HL-60 (cell line): ENCODE data around the gene SRSF1.

Experiments used
- DNase-seq, 2 experiments: peaks; one replicate each; pipeline ENCODE4 v3.0.0-alpha.2; 2010 to 2020; ENCODE audit warnings: low read depth in 1 of 2, low spot score in 1 of 2
- H3K27ac ChIP-seq: fragments of 250-450 bp; sonication (Bioruptor Pico); replicated peaks from 2 replicates; pipeline ENCODE4 v1.5.1; 2020; ENCODE audit warnings: mild to moderate bottlenecking, moderate library complexity
- H3K27me3 ChIP-seq: fragments of 250-450 bp; sonication (Bioruptor Pico); 2 replicates; pipeline ENCODE4 v1.5.1; 2021; ENCODE audit warnings: mild to moderate bottlenecking, moderate library complexity; ENCODE audit not compliant: insufficient read depth, poor library complexity, severe bottlenecking
- H3K4me3 ChIP-seq: replicated peaks from 2 replicates; pipeline ENCODE4 v1.5.1; 2011; ENCODE audit warnings: mild to moderate bottlenecking, control low read depth, low read length; ENCODE audit not compliant: insufficient read depth
- GABPA ChIP-seq: IDR thresholded peaks from 2 replicates; pipeline ENCODE4 v1.6.1; 2012; ENCODE audit warnings: low read depth
- POLR2AphosphoS5 ChIP-seq: IDR thresholded peaks from 2 replicates; pipeline ENCODE4 v1.6.1; 2012; ENCODE audit warnings: low read depth
- SPI1 ChIP-seq: IDR thresholded peaks from 2 replicates; pipeline ENCODE4 v1.6.1; 2012; ENCODE audit warnings: low read depth, mild to moderate bottlenecking, borderline replicate concordance
- TF ChIP-seq, protein P1 (sequence below): IDR thresholded peaks from 2 replicates; pipeline ENCODE4 v1.6.1; 2012; ENCODE audit warnings: low read depth; ENCODE audit not compliant: insufficient replicate concordance
- TF ChIP-seq, protein P2 (sequence below): IDR thresholded peaks from one replicate; pipeline ENCODE4 v1.5.1; 2011; ENCODE audit warnings: low read length, control low read depth, inconsistent platforms; ENCODE audit not compliant: insufficient read depth

Gene SRSF1

DNA sequence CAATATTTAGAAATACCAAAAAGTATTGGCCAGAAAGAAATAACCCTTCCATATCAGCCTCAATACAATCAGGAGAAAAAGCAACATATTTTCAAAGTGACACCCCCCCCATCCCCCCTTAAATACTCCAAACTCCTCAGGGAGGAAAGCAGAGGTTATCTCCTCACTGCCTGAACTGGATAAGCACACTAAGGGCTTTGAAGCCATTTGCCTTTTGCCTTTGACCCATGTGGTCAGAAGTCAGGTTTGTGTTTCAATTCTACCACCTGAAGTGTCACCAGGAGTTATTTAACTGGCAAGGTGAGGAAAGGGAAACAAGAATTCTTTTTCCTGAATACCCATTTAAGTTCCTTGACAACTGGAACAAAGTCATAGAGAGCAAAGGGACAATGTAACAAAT is 15.5 kb downstream of the SRSF1 start:
- TF ChIP-seq, protein P1, sequence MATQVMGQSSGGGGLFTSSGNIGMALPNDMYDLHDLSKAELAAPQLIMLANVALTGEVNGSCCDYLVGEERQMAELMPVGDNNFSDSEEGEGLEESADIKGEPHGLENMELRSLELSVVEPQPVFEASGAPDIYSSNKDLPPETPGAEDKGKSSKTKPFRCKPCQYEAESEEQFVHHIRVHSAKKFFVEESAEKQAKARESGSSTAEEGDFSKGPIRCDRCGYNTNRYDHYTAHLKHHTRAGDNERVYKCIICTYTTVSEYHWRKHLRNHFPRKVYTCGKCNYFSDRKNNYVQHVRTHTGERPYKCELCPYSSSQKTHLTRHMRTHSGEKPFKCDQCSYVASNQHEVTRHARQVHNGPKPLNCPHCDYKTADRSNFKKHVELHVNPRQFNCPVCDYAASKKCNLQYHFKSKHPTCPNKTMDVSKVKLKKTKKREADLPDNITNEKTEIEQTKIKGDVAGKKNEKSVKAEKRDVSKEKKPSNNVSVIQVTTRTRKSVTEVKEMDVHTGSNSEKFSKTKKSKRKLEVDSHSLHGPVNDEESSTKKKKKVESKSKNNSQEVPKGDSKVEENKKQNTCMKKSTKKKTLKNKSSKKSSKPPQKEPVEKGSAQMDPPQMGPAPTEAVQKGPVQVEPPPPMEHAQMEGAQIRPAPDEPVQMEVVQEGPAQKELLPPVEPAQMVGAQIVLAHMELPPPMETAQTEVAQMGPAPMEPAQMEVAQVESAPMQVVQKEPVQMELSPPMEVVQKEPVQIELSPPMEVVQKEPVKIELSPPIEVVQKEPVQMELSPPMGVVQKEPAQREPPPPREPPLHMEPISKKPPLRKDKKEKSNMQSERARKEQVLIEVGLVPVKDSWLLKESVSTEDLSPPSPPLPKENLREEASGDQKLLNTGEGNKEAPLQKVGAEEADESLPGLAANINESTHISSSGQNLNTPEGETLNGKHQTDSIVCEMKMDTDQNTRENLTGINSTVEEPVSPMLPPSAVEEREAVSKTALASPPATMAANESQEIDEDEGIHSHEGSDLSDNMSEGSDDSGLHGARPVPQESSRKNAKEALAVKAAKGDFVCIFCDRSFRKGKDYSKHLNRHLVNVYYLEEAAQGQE, result no peak
- TF ChIP-seq POLR2AphosphoS5, result no peak
- TF ChIP-seq GABPA, result no peak
- no peak for TF ChIP-seq SPI1
- TF ChIP-seq, protein P2, sequence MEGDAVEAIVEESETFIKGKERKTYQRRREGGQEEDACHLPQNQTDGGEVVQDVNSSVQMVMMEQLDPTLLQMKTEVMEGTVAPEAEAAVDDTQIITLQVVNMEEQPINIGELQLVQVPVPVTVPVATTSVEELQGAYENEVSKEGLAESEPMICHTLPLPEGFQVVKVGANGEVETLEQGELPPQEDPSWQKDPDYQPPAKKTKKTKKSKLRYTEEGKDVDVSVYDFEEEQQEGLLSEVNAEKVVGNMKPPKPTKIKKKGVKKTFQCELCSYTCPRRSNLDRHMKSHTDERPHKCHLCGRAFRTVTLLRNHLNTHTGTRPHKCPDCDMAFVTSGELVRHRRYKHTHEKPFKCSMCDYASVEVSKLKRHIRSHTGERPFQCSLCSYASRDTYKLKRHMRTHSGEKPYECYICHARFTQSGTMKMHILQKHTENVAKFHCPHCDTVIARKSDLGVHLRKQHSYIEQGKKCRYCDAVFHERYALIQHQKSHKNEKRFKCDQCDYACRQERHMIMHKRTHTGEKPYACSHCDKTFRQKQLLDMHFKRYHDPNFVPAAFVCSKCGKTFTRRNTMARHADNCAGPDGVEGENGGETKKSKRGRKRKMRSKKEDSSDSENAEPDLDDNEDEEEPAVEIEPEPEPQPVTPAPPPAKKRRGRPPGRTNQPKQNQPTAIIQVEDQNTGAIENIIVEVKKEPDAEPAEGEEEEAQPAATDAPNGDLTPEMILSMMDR, result no peak
- no peak for DNase-seq
- H3K4me3 ChIP-seq, result no peak overlapping the region
- H3K27me3 ChIP-seq, result no peaks in the 10 kb centered on the region
- no peak overlapping the region for H3K27ac ChIP-seq

DNA sequence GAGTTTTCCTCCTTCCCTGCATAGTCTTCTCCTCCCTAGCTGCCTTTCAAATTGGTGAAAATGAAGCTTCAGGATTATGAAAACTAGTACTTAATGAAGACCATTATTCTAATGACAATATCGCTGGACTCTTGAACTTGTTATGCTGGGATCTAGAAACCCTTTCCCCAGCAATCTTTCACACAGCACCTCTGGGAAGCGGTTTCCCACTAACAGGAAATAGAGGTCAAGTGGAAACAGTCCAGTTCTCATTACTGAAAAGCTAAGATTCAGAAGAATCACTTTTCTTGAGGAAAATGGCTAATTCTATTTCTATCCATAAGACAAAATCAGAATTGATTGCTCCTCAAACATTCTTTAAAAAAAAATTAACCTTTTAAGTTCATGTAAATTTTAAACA is 17.0 kb downstream of the SRSF1 start:
- Histone ChIP-seq H3K27me3 (no peaks in the 10 kb centered on the region), H3K4me3 (no peak overlapping the region), H3K27ac (no peak overlapping the region)
- no peak for TF ChIP-seq GABPA
- TF ChIP-seq SPI1, result no peak
- TF ChIP-seq, protein P1, result no peak
- TF ChIP-seq, protein P2, result no peak
- TF ChIP-seq POLR2AphosphoS5, result no peak
- no peak for DNase-seq

DNA sequence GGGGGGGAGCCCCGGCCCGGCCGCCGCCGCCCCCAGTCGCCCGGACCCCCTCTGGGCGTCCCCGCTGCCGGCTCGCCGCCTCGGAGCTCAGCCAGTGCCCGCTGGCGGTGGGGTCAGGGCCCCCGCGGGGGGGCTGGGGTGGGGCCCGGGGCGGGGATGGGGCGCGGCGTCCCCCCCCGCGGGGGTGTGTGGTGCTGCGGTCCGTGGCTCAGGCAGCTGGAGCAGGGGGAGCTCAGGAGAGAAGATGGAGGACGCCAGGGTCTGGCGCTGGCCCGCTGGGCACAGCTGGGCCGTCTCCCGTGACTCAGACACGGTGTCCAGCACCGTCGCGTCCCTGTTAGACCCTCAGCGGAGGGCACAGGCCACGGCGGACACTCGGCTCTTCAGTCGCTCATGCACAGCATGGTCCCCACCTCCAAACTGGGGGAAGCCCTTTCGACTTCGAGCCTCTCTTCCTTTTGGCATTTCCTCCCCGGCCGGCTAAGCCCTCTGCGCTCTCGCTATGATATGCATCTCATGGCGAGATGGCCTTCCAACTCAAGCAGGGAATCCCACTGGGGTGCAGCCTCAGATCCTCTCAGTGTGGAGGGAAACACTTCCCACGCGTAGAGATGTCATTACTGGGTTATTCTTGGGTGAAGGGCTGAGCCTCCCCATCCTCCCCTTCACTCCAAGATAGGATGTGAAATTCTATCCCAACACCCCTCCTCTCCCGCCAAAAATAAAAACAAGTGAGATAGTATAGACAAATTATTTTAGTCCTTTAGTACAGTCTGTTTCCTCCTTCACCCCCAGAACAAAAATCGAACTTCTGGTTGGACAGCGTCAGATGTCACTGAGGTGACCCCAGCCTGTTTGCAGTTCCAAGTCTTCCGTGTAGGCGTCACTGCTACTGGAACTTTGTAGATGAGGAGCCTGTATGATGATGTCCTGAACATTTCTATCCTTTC is 18.5 kb downstream of the SRSF1 start:
- TF ChIP-seq, protein P1, result peak; percentile 55
- TF ChIP-seq, protein P2, result peak; percentile 2
- TF ChIP-seq SPI1, result peak; percentile 4; the same call in 1 of the 2 replicates
- TF ChIP-seq POLR2AphosphoS5, result peak; percentile 86
- TF ChIP-seq GABPA, result no peak
- Histone ChIP-seq H3K4me3 (peak overlapping the region; percentile 91), H3K27me3 (no peaks in the 10 kb centered on the region), H3K27ac (peak overlapping the region; percentile 91)
- DNase-seq, result peak in 1 of 2 experiments; percentile 71
